Subcutaneous adipose tissue (tissue), 4 donors: ENCODE measurements around the gene ELAVL3. TPM values are rescaled to one million over a fixed set of nuclear protein-coding genes. Genes with fewer than 3 reads are reported as not detected.

ENCODE experiments used
- total RNA-seq, 4 donors: library from RNA; depleted of rRNA; stranded (reverse); fragments of >200 nt; gene quantifications; one replicate each; pipeline ENCODE4 v1.1.0, GENCODE V29; 2016
- TF ChIP-seq, protein P1 (sequence below): fragments of 450-650 bp; IDR thresholded peaks from one replicate; pipeline ENCODE4 v1.5.1; 2016; ENCODE audit warnings: low read depth, mild to moderate bottlenecking, control low read depth, antibody characterized with exemption, moderate library complexity

The ELAVL3 gene
- total RNA-seq, 4 donors from 2014 or later, result not detected

DNA sequence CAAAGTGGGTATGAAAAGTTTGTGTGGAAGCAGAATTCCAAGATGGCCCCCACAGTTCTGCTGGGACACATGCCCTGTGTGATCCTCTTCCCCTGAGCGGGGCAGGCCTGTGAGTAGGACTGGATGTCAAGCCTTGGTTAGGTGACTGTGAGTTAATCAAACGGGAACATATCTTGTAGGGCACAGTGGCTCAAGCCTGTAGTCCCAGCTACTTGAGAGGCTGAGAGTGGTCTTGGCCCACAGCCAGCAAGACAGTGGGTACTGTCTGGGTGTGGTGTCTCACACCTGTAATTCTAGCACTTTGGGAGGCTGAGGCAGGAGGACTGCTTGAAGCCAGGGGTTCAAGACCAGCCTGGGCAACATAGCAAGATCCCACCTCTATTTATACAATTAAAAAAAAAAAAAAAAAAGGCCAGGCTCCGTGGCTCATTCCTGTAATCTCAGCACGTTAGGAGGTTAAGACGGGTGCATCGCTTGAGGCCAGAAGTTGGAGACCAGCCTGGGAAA is 18.4 kb upstream of the ELAVL3 start:
- TF ChIP-seq, protein P1, sequence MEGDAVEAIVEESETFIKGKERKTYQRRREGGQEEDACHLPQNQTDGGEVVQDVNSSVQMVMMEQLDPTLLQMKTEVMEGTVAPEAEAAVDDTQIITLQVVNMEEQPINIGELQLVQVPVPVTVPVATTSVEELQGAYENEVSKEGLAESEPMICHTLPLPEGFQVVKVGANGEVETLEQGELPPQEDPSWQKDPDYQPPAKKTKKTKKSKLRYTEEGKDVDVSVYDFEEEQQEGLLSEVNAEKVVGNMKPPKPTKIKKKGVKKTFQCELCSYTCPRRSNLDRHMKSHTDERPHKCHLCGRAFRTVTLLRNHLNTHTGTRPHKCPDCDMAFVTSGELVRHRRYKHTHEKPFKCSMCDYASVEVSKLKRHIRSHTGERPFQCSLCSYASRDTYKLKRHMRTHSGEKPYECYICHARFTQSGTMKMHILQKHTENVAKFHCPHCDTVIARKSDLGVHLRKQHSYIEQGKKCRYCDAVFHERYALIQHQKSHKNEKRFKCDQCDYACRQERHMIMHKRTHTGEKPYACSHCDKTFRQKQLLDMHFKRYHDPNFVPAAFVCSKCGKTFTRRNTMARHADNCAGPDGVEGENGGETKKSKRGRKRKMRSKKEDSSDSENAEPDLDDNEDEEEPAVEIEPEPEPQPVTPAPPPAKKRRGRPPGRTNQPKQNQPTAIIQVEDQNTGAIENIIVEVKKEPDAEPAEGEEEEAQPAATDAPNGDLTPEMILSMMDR, result no peak

DNA sequence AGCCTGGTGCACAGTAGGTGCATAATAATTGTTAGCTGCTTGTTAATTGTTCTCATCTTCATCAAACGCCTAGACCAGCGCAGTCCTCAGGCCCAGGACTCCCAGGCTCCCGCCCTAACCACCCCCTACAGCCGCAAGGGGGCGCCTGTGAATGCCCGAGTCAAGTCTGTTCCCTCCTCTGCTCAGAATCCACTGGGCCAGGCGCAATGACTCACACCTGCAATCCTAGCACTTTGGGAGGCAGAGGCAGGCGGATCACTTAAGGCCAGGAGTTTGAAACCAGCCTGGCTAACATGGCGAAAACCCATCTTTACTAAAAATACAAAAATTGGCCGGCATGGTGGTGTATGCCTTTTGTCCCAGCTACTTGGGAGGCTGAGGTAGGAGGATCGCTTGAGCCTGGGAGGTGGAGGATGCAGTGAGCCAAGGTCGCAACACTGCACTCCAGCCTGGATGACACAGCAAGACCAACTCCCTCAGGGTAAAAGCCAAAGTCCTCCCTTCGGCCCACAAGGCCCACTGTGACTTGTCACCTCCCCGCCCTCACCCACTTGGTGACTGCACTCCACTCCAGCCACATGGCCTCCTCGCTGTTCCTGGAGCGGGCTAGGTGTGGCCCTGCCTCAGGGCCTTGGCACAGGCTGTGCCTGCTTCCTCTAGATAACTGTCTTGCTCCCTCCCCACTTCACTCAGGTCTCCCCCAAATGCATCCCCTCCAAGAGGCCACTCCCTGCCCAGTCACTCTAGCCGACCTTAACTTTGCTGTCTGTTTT is 15.7 kb upstream of the ELAVL3 start:
- TF ChIP-seq, protein P1, result no peak

DNA sequence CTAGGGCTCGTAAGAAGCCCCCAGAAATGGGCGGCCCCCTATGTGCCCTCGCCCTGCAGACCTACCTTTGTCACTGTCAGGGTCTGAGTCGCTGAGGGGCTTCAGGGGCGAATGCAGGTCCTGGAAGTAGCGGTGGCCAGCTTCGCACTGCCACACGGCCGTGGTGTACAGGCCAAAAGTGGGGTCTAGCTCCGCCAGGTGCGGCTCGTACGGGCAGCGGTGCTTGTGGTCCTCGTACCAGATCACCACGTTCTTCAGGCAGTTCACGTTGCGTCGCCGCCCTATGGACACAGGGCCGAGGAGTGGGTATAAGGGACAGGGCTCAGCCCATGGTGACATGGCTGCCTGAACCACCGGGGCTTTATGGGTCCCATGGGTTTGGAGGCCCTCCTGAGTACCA is 15.0 kb upstream of the ELAVL3 start:
- TF ChIP-seq, protein P1, result no peak

DNA sequence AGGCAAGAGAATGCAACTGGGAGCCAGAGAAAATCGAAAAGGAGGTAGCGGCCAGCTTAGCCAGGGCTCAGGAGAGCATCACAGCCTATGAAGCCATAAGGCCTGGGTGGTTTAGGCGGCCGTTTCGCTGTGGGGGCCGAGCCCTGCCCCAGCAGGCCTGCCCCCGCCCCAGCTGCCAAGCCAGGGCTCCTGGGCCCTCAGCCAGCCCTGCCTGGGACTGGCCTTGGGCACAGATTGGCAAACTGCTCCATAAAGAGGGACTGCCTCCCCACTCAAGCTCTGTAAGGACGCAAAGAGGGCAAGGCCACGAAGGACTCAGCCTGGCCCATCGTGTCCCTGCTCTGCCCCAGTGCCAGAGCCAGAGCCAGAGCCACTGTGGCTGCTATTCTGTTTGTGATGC is 14.6 kb upstream of the ELAVL3 start:
- TF ChIP-seq, protein P1, result no peak

DNA sequence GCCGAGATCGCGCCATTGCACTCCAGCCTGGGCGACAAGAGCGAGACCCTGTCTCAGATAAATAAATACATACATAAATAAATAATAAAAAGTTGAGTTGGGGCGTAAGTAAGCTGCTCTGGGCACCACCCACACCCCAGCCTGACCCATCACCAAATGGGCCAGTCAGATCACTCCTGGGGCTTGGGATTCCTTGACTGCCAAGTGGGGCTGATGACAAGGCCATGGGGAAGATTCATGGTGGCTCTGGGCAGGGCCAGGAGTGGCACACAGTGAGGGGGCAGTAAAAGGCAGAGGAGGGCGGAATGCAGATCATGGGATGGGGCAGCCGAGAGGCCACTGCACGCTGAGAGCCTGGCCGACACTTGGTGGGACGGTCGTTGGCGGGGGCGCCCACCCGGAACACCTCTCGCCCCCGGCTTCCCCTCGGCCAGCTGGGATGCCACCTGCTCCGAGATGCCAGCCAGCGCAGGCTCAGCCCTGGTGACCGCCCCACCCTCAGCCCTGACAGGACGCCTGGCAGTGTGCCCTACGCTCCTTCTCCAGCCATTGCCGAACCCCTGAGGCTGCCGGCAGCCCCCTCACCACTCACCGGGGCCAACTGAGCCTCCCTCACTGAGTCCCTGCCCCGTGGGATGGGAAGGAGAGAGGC is 13.9 kb upstream of the ELAVL3 start:
- TF ChIP-seq, protein P1, result no peak

DNA sequence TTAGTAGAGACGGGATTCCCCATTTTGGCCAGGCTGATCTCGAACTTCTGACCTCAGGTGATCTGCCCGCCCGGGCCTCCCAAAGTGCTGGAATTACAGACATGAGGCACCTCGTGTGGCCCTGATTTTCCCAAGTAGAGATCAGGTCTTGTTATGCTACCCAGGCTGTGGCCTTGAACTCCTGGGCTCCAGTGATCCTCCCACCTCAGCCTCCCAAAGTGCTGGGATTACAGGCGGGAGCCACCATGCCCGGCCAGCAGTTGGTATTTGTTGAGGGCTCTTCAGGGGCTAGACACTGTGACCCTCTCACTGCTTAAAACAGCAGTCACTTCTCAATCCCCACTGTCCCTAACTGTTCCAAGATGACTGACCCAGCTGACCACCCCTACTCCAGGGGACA is 8.5 kb upstream of the ELAVL3 start:
- TF ChIP-seq, protein P1, result no peak
